DOHH2 (cell line): ENCODE results near the gene RAB28.

ENCODE experiments used
- CTCF ChIP-seq: fragments of 200-600 bp; sonication (generic); IDR thresholded peaks from one replicate; pipeline ENCODE4 v1.5.1; 2014; ENCODE audit warnings: antibody characterized with exemption, mild to moderate bottlenecking, low read depth, low read length; ENCODE audit not compliant: poor library complexity, severe bottlenecking
- EZH2phosphoT487 ChIP-seq: fragments of 200-600 bp; sonication (generic); IDR thresholded peaks from 2 replicates; pipeline ENCODE4 v1.6.1; 2017; ENCODE audit warnings: borderline replicate concordance, mild to moderate bottlenecking, antibody characterized with exemption, low read length, moderate library complexity, mixed read lengths

DNA sequence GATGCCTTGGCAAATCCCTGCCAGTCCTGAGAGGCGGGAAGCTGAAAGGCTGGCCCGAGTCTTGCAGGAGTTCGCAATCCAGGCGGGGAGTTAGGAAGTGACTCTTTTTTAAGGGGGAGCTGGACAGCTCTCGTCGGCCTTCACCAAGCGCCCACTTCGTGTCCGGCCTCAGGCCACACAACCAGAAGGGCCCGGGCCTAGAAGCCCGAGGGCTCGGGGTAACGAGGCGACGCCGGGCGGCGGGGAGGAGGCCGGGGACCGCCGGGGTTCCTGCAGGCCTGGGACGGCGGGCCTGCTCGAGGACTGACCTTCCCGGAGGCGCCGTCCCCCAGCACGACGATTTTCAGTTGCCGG lies 395 bp downstream of the RAB28 start:
- no peak for TF ChIP-seq CTCF
- no peak for TF ChIP-seq EZH2phosphoT487
